ENCODE results near the gene KLF6. TPM values are rescaled to one million over a fixed set of nuclear protein-coding genes. Genes with fewer than 3 reads are reported as not detected.

The KLF6 gene
- total RNA-seq, 1 donor from 2014 or later, result 134 TPM

- DNase-seq, result no peak
These were observed 2.8 kb upstream of the KLF6 start for GRCh38 chr10:3787816-3788215.

GRCh38 chr10:3787016-3787400 is 2.0 kb upstream of the KLF6 start:
- DNase-seq, result no peak

GRCh38 chr10:3786295-3787015 is 1.4 kb upstream of the KLF6 start:
- no peak for DNase-seq

GRCh38 chr10:3785851-3786271 is 852 bp upstream of the KLF6 start:
- DNase-seq, result no peak

- peak; percentile 99 for DNase-seq
These were observed 342 bp upstream of the KLF6 start for GRCh38 chr10:3785251-3785850.

- peak; percentile 90 for DNase-seq
These were observed 1.2 kb downstream of the KLF6 start for GRCh38 chr10:3783682-3784432.

GRCh38 chr10:3783316-3783681 is 1.7 kb downstream of the KLF6 start:
- peak; percentile 84 for DNase-seq

GRCh38 chr10:3782451-3783315 is 2.3 kb downstream of the KLF6 start:
- DNase-seq, result peak; percentile 92

- DNase-seq, result peak; percentile 77
These were observed 2.9 kb downstream of the KLF6 start for GRCh38 chr10:3782146-3782450.

- DNase-seq, result peak; percentile 65
These were observed 3.4 kb downstream of the KLF6 start for GRCh38 chr10:3781468-3782145.

- no peak for DNase-seq
These were observed 4.1 kb downstream of the KLF6 start for GRCh38 chr10:3780771-3781467.

- no peak for DNase-seq
These were observed 4.8 kb downstream of the KLF6 start for GRCh38 chr10:3780021-3780770.

- no peak for DNase-seq
These were observed 5.8 kb downstream of the KLF6 start for GRCh38 chr10:3779158-3779741.

- no peak for DNase-seq
These were observed 6.3 kb downstream of the KLF6 start for GRCh38 chr10:3778692-3779157.

GRCh38 chr10:3777981-3778691 is 6.9 kb downstream of the KLF6 start:
- no peak for DNase-seq

- DNase-seq, result peak; percentile 70
These were observed 8.0 kb downstream of the KLF6 start for GRCh38 chr10:3776796-3777571.

- DNase-seq, result peak; percentile 62
These were observed 9.1 kb downstream of the KLF6 start for GRCh38 chr10:3775696-3776551.

Measured in skin of body (tissue), 2 donors.